Endodermal cell (in vitro differentiated cells): Measurements from ENCODE around the gene NPAS3. TPM values are rescaled to one million over a fixed set of nuclear protein-coding genes. Genes with fewer than 3 reads are reported as not detected.

Source experiments
- DNase-seq: peaks from one replicate; pipeline ENCODE4 v3.0.0-alpha.2; 2017
- H3K27ac ChIP-seq: 2 replicates; pipeline ENCODE4 v1.5.1; 2013; ENCODE audit warnings: mild to moderate bottlenecking, low read depth, low read length, moderate library complexity
- H3K27me3 ChIP-seq: 2 replicates; pipeline ENCODE4 v1.6.1; 2013; ENCODE audit warnings: mild to moderate bottlenecking, low read length, moderate library complexity; ENCODE audit not compliant: insufficient read depth, control insufficient read depth, poor library complexity, severe bottlenecking
- H3K36me3 ChIP-seq: 2 replicates; pipeline ENCODE4 v1.7.0; 2013; ENCODE audit warnings: mild to moderate bottlenecking, low read length, moderate library complexity; ENCODE audit not compliant: control insufficient read depth, insufficient read depth
- H3K4me1 ChIP-seq: one replicate; pipeline ENCODE4 v1.7.0; 2013; ENCODE audit warnings: low read length; ENCODE audit not compliant: control insufficient read depth, insufficient read depth
- H3K4me3 ChIP-seq: 2 replicates; pipeline ENCODE4 v1.5.1; 2013; ENCODE audit warnings: mild to moderate bottlenecking, low read length, moderate library complexity
- H3K9ac ChIP-seq: 2 replicates; pipeline ENCODE4 v1.6.1; 2013; ENCODE audit warnings: mild to moderate bottlenecking, low read length, moderate library complexity; ENCODE audit not compliant: poor library complexity, severe bottlenecking; ENCODE audit errors: extremely low read depth
- H3K9me3 ChIP-seq: 2 replicates; pipeline ENCODE4 v1.6.1; 2013; ENCODE audit warnings: mild to moderate bottlenecking, low read length, moderate library complexity; ENCODE audit not compliant: control insufficient read depth
- H3K27ac Mint-ChIP-seq: 2 replicates; pipeline ENCODE4 v1.8.0; 2020; ENCODE audit warnings: mixed read lengths
- H3K27me3 Mint-ChIP-seq: 2 replicates; pipeline ENCODE4 v1.8.0; 2021; ENCODE audit warnings: mild to moderate bottlenecking, mixed read lengths; ENCODE audit not compliant: insufficient read depth
- H3K36me3 Mint-ChIP-seq: 2 replicates; pipeline ENCODE4 v1.8.0; 2020; ENCODE audit warnings: low read depth, mixed read lengths
- H3K4me1 Mint-ChIP-seq: 2 replicates; pipeline ENCODE4 v1.8.0; 2020; ENCODE audit warnings: mixed read lengths
- H3K4me3 Mint-ChIP-seq: 2 replicates; pipeline ENCODE4 v1.8.0; 2020; ENCODE audit warnings: mild to moderate bottlenecking, moderate library complexity, mixed read lengths
- H3K9me3 Mint-ChIP-seq: 2 replicates; pipeline ENCODE4 v1.8.0; 2020; ENCODE audit warnings: mild to moderate bottlenecking, mixed read lengths
- WGBS, 2 experiments: methylation state at CpG; one replicate each; pipeline versions ENCODE4 v1.1.5 to v1.1.7; 2013; ENCODE audit warnings: missing lambda C conversion rate in 2 of 2, mixed read lengths in 1 of 2; ENCODE audit not compliant: insufficient coverage in 1 of 2, insufficient read length in 1 of 2; 5-methylcytosine and 5-hydroxymethylcytosine counted together
- total RNA-seq, 2 donors: library from RNA; stranded (reverse); fragmentation: NEBNext Ultra II Directional in 1 of 2; extraction: Animal tissue kit (Norgen Biotek cat#: 25700) in 1 of 2; gene quantifications; 2 replicates in 1 of 2; 3 replicates in 1 of 2; pipeline ENCODE4 v1.2.1, GENCODE V29; 2021
- TF ChIP-seq, protein P1 (sequence below): fragments of 200-600 bp; sonication (generic); conservative IDR thresholded peaks from 2 replicates; pipeline ENCODE4 v1.5.0; 2021; ENCODE audit warnings: antibody characterized with exemption, mild to moderate bottlenecking

Gene NPAS3
- total RNA-seq, 2 donors from 2014 or later: 1.4 to 1.6 TPM

DNA sequence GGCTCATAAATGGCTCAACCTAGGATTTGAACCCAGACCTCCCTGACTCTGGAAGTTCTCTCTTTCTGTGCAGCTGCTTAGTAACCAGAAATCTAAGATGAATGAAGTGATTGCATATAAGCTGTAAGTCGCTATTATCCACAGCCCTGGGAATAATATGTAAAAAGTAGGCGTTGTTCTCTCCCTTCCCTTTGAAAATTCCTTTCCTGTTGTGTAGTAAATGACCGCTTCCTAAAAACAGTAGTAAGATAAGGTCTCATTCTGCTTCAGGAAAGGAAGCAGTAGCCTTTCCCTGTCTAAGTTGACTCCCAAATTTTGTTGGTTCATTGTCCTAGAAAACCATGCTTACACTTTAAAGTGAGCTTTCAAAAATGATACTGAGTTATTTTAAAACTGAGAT, 593.9 kb downstream of the NPAS3 start:
- Mint-ChIP-seq H3K27ac (no peak overlapping the region), H3K36me3 (no peaks in the 10 kb centered on the region), H3K9me3 (no peaks in the 10 kb centered on the region), H3K27me3 (no peaks in the 10 kb centered on the region), H3K4me3 (no peak overlapping the region), H3K4me1 (no peaks in the 10 kb centered on the region)
- H3K9me3 ChIP-seq: no peaks in the 10 kb centered on the region
- TF ChIP-seq, protein P1, sequence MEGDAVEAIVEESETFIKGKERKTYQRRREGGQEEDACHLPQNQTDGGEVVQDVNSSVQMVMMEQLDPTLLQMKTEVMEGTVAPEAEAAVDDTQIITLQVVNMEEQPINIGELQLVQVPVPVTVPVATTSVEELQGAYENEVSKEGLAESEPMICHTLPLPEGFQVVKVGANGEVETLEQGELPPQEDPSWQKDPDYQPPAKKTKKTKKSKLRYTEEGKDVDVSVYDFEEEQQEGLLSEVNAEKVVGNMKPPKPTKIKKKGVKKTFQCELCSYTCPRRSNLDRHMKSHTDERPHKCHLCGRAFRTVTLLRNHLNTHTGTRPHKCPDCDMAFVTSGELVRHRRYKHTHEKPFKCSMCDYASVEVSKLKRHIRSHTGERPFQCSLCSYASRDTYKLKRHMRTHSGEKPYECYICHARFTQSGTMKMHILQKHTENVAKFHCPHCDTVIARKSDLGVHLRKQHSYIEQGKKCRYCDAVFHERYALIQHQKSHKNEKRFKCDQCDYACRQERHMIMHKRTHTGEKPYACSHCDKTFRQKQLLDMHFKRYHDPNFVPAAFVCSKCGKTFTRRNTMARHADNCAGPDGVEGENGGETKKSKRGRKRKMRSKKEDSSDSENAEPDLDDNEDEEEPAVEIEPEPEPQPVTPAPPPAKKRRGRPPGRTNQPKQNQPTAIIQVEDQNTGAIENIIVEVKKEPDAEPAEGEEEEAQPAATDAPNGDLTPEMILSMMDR: no peak
- H3K36me3 ChIP-seq: no peaks in the 10 kb centered on the region
- WGBS, 2 experiments: 93% methylated on average over 3 of the region's 3 CpGs
- H3K27ac ChIP-seq: no peak overlapping the region
- H3K9ac ChIP-seq: no peak overlapping the region
- no peaks in the 10 kb centered on the region for H3K4me1 ChIP-seq
- H3K27me3 ChIP-seq: no peaks in the 10 kb centered on the region
- no peak for DNase-seq
- H3K4me3 ChIP-seq: no peak overlapping the region

DNA sequence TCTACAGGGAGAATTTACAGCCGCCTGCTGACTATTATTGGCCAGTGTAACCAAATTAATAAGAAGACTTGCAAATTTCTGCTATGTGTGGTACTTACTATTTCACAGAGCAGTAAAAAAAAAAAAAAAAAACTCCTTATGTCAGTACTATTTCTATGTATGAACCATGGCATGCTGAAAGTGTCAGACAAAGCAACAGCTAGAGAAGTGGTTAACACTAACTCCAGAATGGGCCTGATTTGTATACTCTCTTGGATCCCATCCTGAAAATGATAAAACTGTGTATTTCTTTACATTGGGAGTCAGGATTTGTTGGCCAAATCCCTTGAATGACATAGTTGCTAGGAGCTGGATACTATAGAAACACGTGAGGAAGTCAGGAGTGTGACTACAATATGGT, 595.4 kb downstream of the NPAS3 start:
- 60 to 80% methylated on average over 1 of the region's 2 CpGs for WGBS, 2 experiments
- Histone ChIP-seq H3K9me3 (no peaks in the 10 kb centered on the region), H3K27me3 (no peaks in the 10 kb centered on the region), H3K4me3 (no peak overlapping the region), H3K36me3 (no peaks in the 10 kb centered on the region), H3K4me1 (no peaks in the 10 kb centered on the region), H3K9ac (no peak overlapping the region), H3K27ac (no peak overlapping the region)
- H3K9me3 Mint-ChIP-seq: no peaks in the 10 kb centered on the region
- no peaks in the 10 kb centered on the region for H3K27me3 Mint-ChIP-seq
- H3K4me3 Mint-ChIP-seq: no peak overlapping the region
- DNase-seq: no peak
- TF ChIP-seq, protein P1: no peak
- peaks cover 5% of the 10 kb centered on the region for H3K4me1 Mint-ChIP-seq
- no peak overlapping the region for H3K27ac Mint-ChIP-seq
- no peaks in the 10 kb centered on the region for H3K36me3 Mint-ChIP-seq

DNA sequence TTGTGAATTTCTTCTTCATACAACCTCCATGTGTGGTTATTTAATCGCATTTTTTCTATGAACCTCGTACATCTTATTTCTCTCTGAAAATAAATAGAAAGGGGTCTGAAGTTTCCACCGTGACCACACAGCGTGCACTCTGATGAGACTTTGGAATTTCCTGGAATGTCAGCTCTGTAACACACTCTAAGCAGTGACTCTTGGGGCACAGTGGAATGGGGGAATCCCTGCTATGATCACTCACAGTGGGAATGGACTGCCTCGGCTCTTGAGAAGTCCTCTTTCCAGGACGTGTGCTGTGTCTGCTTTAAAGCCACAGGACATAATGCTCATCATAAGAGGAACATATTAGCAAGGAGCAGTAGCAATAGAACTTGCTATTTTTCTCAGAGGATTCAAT, 596.0 kb downstream of the NPAS3 start:
- Histone ChIP-seq H3K36me3 (no peaks in the 10 kb centered on the region), H3K27ac (no peak overlapping the region), H3K9ac (no peak overlapping the region), H3K27me3 (no peaks in the 10 kb centered on the region), H3K4me3 (no peak overlapping the region), H3K9me3 (no peaks in the 10 kb centered on the region), H3K4me1 (no peaks in the 10 kb centered on the region)
- H3K4me3 Mint-ChIP-seq: no peak overlapping the region
- TF ChIP-seq, protein P1: no peak
- no peak for DNase-seq
- H3K36me3 Mint-ChIP-seq: no peaks in the 10 kb centered on the region
- no peaks in the 10 kb centered on the region for H3K9me3 Mint-ChIP-seq
- WGBS, 2 experiments: 91 to 95% methylated on average over 3 to 6 of the region's 6 CpGs
- no peak overlapping the region for H3K27ac Mint-ChIP-seq
- H3K27me3 Mint-ChIP-seq: no peaks in the 10 kb centered on the region
- H3K4me1 Mint-ChIP-seq: peaks cover 10% of the 10 kb centered on the region
